Central memory CD8-positive, alpha-beta T cell (primary cell): ENCODE data around the gene MIDN.

Source experiments
- ATAC-seq: fragments of 150-1000 bp; cut with Tn5 transposase; replicated peaks from 2 replicates; pipeline ENCODE4 v1.10.0; 2022; ENCODE audit warnings: mild to moderate bottlenecking, moderate FRiP score, moderate number of reproducible peaks; ENCODE audit not compliant: poor library complexity, severe bottlenecking; ENCODE audit errors: extremely low read depth
- DNase-seq, 2 donors: peaks; one replicate each; pipeline ENCODE4 v3.0.0; 2021; ENCODE audit warnings: low spot score in 2 of 2
- H3K27ac Mint-ChIP-seq: one replicate; pipeline ENCODE4 v1.8.0; 2022; ENCODE audit warnings: low read depth, mild to moderate bottlenecking, moderate library complexity, mixed read lengths
- H3K27me3 Mint-ChIP-seq: one replicate; pipeline ENCODE4 v1.8.0; 2022; ENCODE audit warnings: mixed read lengths
- H3K36me3 Mint-ChIP-seq: one replicate; pipeline ENCODE4 v1.8.0; 2022; ENCODE audit warnings: mild to moderate bottlenecking, moderate library complexity, mixed read lengths; ENCODE audit not compliant: insufficient read depth
- H3K4me1 Mint-ChIP-seq: one replicate; pipeline ENCODE4 v1.8.0; 2022; ENCODE audit warnings: mixed read lengths
- H3K4me3 Mint-ChIP-seq: one replicate; pipeline ENCODE4 v1.8.0; 2022; ENCODE audit warnings: mild to moderate bottlenecking, moderate library complexity, mixed read lengths
- H3K9me3 Mint-ChIP-seq: one replicate; pipeline ENCODE4 v1.8.0; 2022; ENCODE audit warnings: mixed read lengths

Gene MIDN

DNA sequence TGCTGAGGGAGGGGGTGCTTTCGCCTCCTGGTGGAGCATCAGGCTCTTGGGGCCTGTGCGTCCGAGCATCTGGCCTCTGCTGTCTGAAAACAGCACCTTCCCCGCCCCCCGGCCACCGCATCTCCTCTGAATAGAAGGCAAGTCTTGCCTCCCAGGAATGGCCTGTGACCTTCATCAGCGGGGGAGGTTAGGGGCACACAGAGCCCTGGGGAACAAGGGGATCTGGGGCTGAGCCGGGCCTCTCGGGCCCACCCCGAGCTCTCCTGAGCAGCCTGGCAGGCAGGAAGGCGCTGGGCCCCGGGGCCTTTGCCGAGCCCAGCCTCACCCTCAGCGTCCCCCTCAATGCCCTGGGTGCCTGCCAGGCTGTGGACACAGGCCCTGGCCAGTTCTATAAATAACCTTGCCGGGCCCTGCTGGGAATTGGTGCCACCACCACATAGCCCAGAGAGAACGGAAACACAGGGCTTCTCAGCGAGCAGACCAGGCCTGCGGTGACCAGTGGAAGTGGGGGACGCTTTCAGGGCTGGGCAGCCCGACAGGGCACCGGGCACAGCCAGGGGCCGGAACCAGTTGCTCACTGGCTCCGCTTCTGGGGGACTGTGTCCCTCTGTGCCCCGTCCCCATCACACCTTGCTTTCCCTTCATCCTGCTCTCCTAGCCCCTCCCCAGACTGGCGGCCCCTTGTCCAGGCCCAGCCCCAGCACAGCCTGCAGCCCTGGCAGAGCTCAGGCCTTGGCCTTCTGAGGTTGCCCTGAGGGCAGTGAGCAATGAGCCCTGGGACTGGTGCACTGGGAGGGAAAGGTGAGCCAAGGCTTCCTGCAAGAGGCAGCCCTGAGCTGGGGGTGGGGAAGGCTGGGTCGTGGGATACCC, 33.3 kb upstream of the MIDN start:
- ATAC-seq: no peak

DNA sequence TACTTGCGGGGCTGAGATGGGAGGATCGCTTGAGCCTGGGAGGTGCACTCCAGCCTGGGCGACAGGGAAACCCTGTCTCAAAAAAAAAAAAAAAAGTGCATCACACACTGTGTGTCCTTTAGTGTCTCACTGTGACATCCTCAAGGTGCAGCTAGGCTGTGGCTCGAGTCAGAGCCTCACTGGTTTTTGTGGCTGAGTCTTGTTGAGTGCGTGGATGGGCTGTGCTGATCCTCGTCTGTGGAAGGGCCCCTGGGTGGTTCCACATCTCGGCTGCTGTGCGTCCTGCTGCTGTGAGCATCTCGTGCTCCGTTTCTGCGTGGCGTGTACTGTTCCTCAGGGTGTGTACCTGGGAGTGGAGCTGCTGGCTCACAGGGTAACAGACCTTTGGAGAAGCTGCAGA, 31.6 kb upstream of the MIDN start:
- H3K9me3 Mint-ChIP-seq: no peaks in the 10 kb centered on the region
- no peak for ATAC-seq
- no peak overlapping the region for H3K27ac Mint-ChIP-seq
- peaks cover 7% of the 10 kb centered on the region for H3K36me3 Mint-ChIP-seq
- no peak for DNase-seq
- H3K4me1 Mint-ChIP-seq: peaks cover 13% of the 10 kb centered on the region
- no peaks in the 10 kb centered on the region for H3K27me3 Mint-ChIP-seq
- no peak overlapping the region for H3K4me3 Mint-ChIP-seq

More for the DNA sequence above, 33.3 kb upstream of the MIDN start:
- no peak for DNase-seq
- no peak overlapping the region for H3K4me3 Mint-ChIP-seq
- H3K4me1 Mint-ChIP-seq: peaks cover 13% of the 10 kb centered on the region
- no peaks in the 10 kb centered on the region for H3K9me3 Mint-ChIP-seq
- no peaks in the 10 kb centered on the region for H3K27me3 Mint-ChIP-seq
- no peak overlapping the region for H3K27ac Mint-ChIP-seq
- H3K36me3 Mint-ChIP-seq: peaks cover 7% of the 10 kb centered on the region

DNA sequence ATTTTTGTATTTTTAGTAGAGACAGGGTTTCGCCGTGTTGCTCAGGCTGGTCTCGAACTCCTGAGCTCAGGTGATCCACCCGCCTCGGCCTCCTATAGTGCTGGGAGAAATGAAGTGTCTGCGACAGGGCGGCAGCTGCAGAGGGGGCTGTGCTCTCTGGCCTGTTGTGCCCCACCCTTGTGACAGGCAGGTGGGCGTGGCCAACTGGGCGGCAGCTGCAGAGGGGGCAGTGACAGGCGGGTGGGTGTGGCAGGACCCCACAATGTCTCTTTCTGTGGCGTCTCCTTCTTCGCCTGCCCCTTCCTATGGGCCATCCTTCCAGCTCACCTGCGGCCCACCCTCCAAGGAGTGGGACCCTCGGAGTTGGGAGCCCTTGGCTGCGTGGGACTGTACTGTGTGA, 31.0 kb upstream of the MIDN start:
- H3K9me3 Mint-ChIP-seq: no peaks in the 10 kb centered on the region
- DNase-seq: no peak
- H3K27ac Mint-ChIP-seq: no peak overlapping the region
- H3K36me3 Mint-ChIP-seq: peaks cover 7% of the 10 kb centered on the region
- H3K27me3 Mint-ChIP-seq: no peaks in the 10 kb centered on the region
- no peak overlapping the region for H3K4me3 Mint-ChIP-seq
- ATAC-seq: no peak
- peaks cover 13% of the 10 kb centered on the region for H3K4me1 Mint-ChIP-seq

DNA sequence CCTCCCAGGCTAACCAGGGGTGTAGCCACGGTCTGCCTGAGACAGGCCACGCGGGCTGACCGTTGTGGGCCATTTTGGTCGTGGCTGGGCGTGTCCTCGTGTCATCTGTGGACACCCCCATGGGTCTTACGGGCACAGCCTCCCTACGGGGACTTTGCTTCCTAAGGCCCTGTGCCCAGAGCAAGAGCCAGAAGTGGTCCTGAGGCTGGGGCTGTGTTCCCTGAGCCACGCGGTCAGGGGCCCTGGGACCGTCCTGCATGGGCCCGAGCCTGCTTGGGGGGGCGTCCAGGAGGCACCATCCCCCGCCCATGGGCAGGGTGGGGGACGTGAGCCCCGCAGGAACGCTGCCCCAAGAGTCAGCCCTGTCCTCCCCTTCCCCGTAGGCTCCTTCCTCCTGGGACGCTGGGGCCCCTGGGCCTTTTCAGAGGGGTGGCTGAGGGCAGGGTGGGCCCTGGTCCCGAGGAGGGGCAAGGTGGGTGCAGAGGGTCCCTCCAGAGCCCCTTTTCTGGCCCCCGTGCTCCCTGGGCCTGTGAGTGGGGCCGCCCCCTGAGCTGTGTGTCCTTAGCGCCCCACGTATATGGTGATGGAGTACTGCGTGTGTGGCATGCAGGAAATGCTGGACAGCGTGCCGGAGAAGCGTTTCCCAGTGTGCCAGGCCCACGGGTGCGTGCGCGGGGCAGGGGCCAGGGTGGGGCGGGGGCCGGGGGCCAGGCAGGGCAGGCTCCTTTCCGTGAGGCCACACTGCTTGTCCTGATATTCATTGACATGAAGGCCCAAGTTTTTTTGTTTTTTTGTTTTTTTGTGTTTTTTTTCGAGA, 29.4 kb upstream of the MIDN start:
- no peaks in the 10 kb centered on the region for H3K27me3 Mint-ChIP-seq
- H3K9me3 Mint-ChIP-seq: no peaks in the 10 kb centered on the region
- DNase-seq (no peak), ATAC-seq (no peak)
- H3K27ac Mint-ChIP-seq: no peak overlapping the region
- no peak overlapping the region for H3K4me3 Mint-ChIP-seq
- H3K4me1 Mint-ChIP-seq: peaks cover 4% of the 10 kb centered on the region
- peaks cover 2% of the 10 kb centered on the region for H3K36me3 Mint-ChIP-seq

DNA sequence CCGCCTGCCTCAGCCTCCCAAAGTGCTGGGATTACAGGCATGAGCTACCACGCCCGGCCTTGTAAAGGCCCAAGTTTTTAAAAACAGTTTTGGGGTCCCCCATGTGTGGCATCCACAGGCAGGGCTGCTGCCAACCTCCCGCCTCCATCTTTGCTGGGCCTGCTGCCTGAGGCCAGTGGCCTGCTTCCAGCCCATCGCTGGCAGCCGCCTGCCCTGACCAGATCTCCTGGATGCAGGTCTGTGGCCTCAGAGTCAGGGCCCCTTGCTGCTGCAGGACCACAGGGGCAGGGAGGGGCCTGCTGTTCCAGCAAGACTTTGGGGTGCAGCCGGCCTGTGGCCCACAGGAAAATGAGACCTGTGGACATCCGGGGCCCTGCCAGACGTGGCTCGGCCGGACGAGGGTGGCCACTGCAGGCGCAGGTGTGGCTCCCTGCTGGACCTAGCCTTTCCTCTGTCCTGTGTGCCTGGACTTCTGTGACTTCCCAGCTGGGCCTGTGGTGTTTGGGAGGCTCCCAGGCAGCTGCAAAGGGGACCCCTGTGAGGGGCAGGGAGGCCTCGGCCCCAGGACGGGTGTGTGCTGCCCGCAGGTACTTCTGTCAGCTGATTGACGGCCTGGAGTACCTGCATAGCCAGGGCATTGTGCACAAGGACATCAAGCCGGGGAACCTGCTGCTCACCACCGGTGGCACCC, 28.5 kb upstream of the MIDN start:
- no peaks in the 10 kb centered on the region for H3K4me1 Mint-ChIP-seq
- no peaks in the 10 kb centered on the region for H3K27me3 Mint-ChIP-seq
- H3K9me3 Mint-ChIP-seq: no peaks in the 10 kb centered on the region
- peaks cover 2% of the 10 kb centered on the region for H3K36me3 Mint-ChIP-seq
- no peak overlapping the region for H3K27ac Mint-ChIP-seq
- DNase-seq (no peak), ATAC-seq (no peak)
- H3K4me3 Mint-ChIP-seq: no peak overlapping the region

DNA sequence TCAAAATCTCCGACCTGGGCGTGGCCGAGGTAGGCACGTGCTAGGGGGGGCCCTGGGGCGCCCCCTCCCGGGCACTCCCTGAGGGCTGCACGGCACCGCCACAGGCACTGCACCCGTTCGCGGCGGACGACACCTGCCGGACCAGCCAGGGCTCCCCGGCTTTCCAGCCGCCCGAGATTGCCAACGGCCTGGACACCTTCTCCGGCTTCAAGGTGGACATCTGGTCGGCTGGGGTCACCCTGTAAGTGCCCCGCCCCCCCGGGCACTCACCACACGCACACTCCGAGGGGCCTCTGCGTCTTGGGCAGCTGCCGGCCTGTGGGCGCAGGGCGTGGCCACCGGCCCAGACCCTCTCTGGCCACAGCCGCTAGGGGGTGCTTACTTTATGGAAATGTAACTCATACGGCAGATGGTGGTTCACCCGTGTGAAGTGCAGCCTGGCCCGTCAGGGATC, 27.9 kb upstream of the MIDN start:
- Mint-ChIP-seq H3K36me3 (peaks cover 5% of the 10 kb centered on the region), H3K9me3 (no peaks in the 10 kb centered on the region), H3K4me1 (no peaks in the 10 kb centered on the region), H3K4me3 (no peak overlapping the region), H3K27me3 (no peaks in the 10 kb centered on the region), H3K27ac (no peak overlapping the region)
- DNase-seq: no peak
- no peak for ATAC-seq

DNA sequence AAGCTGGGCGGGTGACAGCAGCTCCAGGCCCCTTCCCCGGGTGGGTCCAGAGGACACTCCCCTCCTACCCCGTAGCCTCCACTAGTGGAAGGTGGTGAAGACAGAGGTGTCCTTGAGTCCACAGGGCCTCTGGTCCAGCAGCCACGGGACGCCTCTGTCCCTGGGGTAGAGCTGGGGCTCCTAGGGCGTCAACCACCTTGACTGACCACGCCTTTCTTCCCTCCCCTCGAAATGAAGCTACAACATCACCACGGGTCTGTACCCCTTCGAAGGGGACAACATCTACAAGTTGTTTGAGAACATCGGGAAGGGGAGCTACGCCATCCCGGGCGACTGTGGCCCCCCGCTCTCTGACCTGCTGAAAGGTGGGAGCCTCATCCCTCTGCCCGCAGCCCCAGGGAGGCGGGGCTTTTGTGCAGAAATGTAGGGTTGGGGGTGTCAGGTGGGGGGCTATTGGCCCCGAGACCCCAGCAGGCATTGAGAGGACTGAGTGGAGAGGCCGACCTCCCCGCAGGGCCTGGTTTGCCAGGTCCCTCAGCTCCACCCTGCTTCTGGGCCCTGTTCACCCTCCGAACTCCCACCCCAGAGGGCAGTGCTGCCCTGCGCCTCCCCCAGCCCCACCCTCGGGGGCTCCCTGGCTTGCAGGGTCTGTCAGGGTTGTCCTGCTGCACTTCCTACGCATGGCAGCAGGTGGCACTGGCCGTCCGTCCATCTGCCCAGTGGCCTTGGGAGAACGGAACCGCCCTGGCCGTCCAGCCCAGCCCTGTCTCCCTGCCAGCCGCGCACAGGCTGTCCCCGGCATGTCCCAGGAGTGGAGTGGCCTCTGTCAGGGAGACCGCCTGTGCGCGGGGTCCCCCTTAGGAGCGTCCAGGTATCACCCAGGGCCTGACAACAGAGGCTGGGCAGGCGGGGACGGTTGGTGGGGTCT, 27.1 kb upstream of the MIDN start:
- DNase-seq (no peak), ATAC-seq (no peak)
- Mint-ChIP-seq H3K9me3 (no peaks in the 10 kb centered on the region), H3K4me3 (no peak overlapping the region), H3K4me1 (no peaks in the 10 kb centered on the region), H3K27me3 (no peaks in the 10 kb centered on the region), H3K27ac (no peak overlapping the region), H3K36me3 (peaks cover 3% of the 10 kb centered on the region)

DNA sequence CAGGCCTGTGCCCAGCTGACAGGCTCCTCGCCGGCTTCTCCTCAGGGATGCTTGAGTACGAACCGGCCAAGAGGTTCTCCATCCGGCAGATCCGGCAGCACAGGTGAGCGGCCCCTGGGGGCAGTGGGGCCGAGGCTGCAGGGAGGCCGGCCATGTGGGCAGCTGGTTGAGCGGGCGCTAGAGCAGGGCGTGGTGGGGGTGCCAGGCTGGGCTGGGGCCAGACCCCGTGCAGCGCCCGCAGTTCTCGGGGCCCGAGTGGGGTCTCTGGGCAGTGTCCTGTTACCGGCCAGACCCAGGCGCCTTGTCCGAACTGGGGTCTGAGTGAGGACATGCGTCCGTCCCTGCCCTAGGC, 26.5 kb upstream of the MIDN start:
- DNase-seq: no peak
- Mint-ChIP-seq H3K27ac (no peak overlapping the region), H3K27me3 (no peaks in the 10 kb centered on the region), H3K9me3 (no peaks in the 10 kb centered on the region), H3K4me1 (no peaks in the 10 kb centered on the region), H3K36me3 (peaks cover 4% of the 10 kb centered on the region), H3K4me3 (no peak overlapping the region)
- no peak for ATAC-seq

DNA sequence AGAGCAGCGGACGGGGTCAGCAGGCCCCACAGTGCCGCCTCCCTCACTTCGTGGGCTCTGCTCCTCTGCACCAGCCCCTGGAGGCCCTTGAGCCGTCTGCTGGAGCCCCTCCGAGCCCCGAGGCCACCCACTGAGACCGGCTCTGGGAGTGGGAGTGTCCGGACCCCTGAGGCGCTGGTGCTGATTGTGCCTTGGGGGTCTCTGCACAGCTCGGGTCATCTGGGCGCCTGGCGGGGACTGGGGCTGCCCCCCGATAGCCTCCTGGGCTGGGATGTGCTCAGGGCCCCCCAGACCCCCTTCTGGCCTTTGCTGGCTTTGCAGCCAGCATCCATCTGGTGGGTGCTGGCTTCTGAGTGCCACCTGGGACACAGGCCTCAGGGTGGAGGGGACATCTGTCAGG, 26.0 kb upstream of the MIDN start:
- H3K9me3 Mint-ChIP-seq: no peaks in the 10 kb centered on the region
- DNase-seq (no peak), ATAC-seq (no peak)
- H3K27me3 Mint-ChIP-seq: no peaks in the 10 kb centered on the region
- no peak overlapping the region for H3K27ac Mint-ChIP-seq
- H3K4me1 Mint-ChIP-seq: no peaks in the 10 kb centered on the region
- peaks cover 5% of the 10 kb centered on the region for H3K36me3 Mint-ChIP-seq
- H3K4me3 Mint-ChIP-seq: no peak overlapping the region

DNA sequence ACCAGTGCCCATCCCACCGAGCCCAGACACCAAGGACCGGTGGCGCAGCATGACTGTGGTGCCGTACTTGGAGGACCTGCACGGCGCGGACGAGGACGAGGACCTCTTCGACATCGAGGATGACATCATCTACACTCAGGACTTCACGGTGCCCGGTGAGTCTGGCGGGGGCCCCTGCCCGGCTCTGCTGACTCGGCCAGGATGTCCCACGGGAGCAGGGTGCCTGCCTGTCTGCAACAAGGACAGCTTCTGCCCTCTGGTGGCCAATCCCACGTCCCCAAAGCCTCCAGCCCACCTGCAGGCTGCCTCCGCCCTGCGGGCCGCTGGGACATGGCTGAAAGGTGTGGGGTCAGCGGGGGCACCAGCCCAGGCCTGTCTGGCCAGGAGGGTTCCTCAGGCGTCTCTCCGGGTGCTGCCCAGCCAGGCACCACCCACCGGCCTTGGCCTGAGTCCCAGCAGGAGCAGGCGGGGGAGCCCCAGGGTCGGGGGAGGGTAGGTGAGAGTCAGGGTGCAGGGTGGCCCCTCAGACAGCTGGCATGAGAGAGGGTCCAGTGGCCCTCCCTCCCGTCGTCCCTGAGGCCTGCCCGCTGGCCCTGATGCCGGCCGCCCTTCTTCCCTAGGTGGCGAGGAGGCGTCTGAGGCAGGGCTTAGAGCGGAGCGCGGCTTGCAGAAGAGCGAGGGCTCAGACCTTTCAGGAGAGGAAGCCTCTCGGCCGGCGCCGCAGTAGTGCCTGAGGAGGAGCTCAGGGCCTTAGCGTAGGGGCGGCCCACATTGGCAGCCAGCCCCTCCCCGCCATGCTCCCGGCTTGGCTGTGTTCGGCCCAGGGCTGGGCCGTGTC, 25.1 kb upstream of the MIDN start:
- Mint-ChIP-seq H3K27me3 (no peaks in the 10 kb centered on the region), H3K36me3 (peaks cover 5% of the 10 kb centered on the region), H3K27ac (no peak overlapping the region), H3K4me1 (no peaks in the 10 kb centered on the region), H3K4me3 (no peak overlapping the region), H3K9me3 (no peaks in the 10 kb centered on the region)
- DNase-seq (no peak), ATAC-seq (no peak)

DNA sequence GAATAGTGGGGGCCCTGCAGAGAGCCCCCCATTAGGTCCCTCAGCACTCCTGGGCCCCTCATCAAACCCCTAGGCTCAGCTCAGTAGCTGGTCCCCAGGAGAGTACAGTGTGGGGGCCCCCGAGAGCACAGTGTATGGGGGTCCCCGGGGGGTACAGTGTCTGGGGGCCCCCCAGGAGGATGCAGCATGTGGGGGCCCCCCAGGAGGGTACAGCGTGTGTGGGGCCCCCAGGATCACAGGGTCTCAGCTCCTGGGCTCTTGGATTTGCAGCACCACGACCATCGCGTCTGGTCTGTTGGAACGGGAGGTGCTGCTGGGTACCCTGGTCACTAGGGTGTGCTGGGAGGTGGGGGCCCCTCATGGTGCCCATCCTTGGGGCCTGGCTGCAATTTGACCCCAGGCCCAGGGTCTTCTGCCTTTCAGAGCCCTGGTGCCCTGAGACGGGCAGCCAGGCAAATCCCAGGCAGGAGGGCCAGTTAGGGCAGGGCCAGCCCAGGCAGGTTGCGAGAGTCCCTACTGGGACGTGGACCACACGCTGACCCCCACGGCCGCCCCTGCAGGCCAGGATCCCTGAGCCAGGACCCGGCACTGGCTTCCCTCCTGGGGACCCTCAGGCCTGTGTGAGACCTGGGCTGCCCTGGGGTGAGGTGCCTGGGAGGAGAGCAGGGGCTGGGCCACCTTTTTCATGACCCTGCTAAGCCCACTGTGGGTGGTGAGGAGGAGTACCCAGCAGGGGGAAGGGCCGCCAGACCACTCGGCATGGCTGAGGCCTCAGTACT, 24.1 kb upstream of the MIDN start:
- H3K36me3 Mint-ChIP-seq: peaks cover 5% of the 10 kb centered on the region
- H3K27ac Mint-ChIP-seq: no peak overlapping the region
- DNase-seq (no peak), ATAC-seq (no peak)
- no peaks in the 10 kb centered on the region for H3K9me3 Mint-ChIP-seq
- no peaks in the 10 kb centered on the region for H3K4me1 Mint-ChIP-seq
- no peaks in the 10 kb centered on the region for H3K27me3 Mint-ChIP-seq
- no peak overlapping the region for H3K4me3 Mint-ChIP-seq
